Rectal smooth muscle tissue (tissue), 1 donor: ENCODE results near the gene ALG9.

ENCODE experiments used
- H3K27ac ChIP-seq: one replicate; pipeline ENCODE4 v1.7.0; 2013; ENCODE audit warnings: low read depth, low read length, inconsistent platforms
- H3K27me3 ChIP-seq: one replicate; pipeline ENCODE4 v1.7.0; 2013; ENCODE audit warnings: low read length; ENCODE audit not compliant: control insufficient read depth, insufficient read depth
- H3K36me3 ChIP-seq: one replicate; pipeline ENCODE4 v1.7.0; 2013; ENCODE audit warnings: low read length; ENCODE audit not compliant: control insufficient read depth, insufficient read depth
- H3K4me1 ChIP-seq: one replicate; pipeline ENCODE4 v1.7.0; 2013; ENCODE audit warnings: low read length; ENCODE audit not compliant: control insufficient read depth, insufficient read depth
- H3K4me3 ChIP-seq: one replicate; pipeline ENCODE4 v1.7.0; 2013; ENCODE audit warnings: low read length
- H3K9ac ChIP-seq: one replicate; pipeline ENCODE4 v1.7.0; 2013; ENCODE audit warnings: low read length

Gene ALG9

GRCh38 chr11:111871693-111872161 lies 346 bp upstream of the ALG9 start:
- peak overlapping the region; percentile 70 for H3K9ac ChIP-seq
- no peaks in the 10 kb centered on the region for H3K27me3 ChIP-seq
- H3K36me3 ChIP-seq, result peaks cover 2% of the 10 kb centered on the region
- H3K27ac ChIP-seq, result peak overlapping the region; percentile 95
- H3K4me1 ChIP-seq, result peaks cover 6% of the 10 kb centered on the region
- peak overlapping the region; percentile 92 for H3K4me3 ChIP-seq

- H3K4me3 ChIP-seq, result peak overlapping the region; percentile 92
- peak overlapping the region; percentile 95 for H3K27ac ChIP-seq
- H3K9ac ChIP-seq, result peak overlapping the region; percentile 70
- H3K36me3 ChIP-seq, result peaks cover 5% of the 10 kb centered on the region
- H3K4me1 ChIP-seq, result peaks cover 6% of the 10 kb centered on the region
- no peaks in the 10 kb centered on the region for H3K27me3 ChIP-seq
Observed at GRCh38 chr11:111870522-111870885, 877 bp downstream of the ALG9 start.

- H3K4me1 ChIP-seq, result peaks cover 6% of the 10 kb centered on the region
- peaks cover 5% of the 10 kb centered on the region for H3K36me3 ChIP-seq
- H3K4me3 ChIP-seq, result no peak overlapping the region
- no peaks in the 10 kb centered on the region for H3K27me3 ChIP-seq
- H3K27ac ChIP-seq, result no peak overlapping the region
- no peak overlapping the region for H3K9ac ChIP-seq
Observed at GRCh38 chr11:111870113-111870512, 1.3 kb downstream of the ALG9 start.

GRCh38 chr11:111860257-111860656 lies 11.1 kb downstream of the ALG9 start:
- Histone ChIP-seq H3K27me3 (no peaks in the 10 kb centered on the region), H3K36me3 (peaks cover 17% of the 10 kb centered on the region), H3K4me3 (no peak overlapping the region), H3K27ac (no peak overlapping the region), H3K9ac (no peak overlapping the region), H3K4me1 (no peaks in the 10 kb centered on the region)

GRCh38 chr11:111855506-111855905 lies 15.9 kb downstream of the ALG9 start:
- Histone ChIP-seq H3K4me3 (no peak overlapping the region), H3K27me3 (no peaks in the 10 kb centered on the region), H3K4me1 (no peaks in the 10 kb centered on the region), H3K27ac (no peak overlapping the region), H3K9ac (no peak overlapping the region), H3K36me3 (peaks cover 18% of the 10 kb centered on the region)

- H3K4me3 ChIP-seq, result no peak overlapping the region
- no peaks in the 10 kb centered on the region for H3K27me3 ChIP-seq
- H3K27ac ChIP-seq, result no peak overlapping the region
- peaks cover 6% of the 10 kb centered on the region for H3K36me3 ChIP-seq
- H3K9ac ChIP-seq, result no peak overlapping the region
- H3K4me1 ChIP-seq, result no peaks in the 10 kb centered on the region
Observed at GRCh38 chr11:111852103-111852502, 19.3 kb downstream of the ALG9 start.

- Histone ChIP-seq H3K4me3 (no peak overlapping the region), H3K27me3 (no peaks in the 10 kb centered on the region), H3K4me1 (no peaks in the 10 kb centered on the region), H3K9ac (no peak overlapping the region), H3K27ac (no peak overlapping the region), H3K36me3 (peaks cover 7% of the 10 kb centered on the region)
Observed at GRCh38 chr11:111851636-111852035, 19.7 kb downstream of the ALG9 start.

- H3K4me1 ChIP-seq, result no peaks in the 10 kb centered on the region
- no peaks in the 10 kb centered on the region for H3K27me3 ChIP-seq
- H3K36me3 ChIP-seq, result peaks cover 8% of the 10 kb centered on the region
- H3K27ac ChIP-seq, result no peak overlapping the region
- H3K9ac ChIP-seq, result no peak overlapping the region
- H3K4me3 ChIP-seq, result no peak overlapping the region
Observed at GRCh38 chr11:111851067-111851466, 20.3 kb downstream of the ALG9 start.

GRCh38 chr11:111849631-111850030 lies 21.8 kb downstream of the ALG9 start:
- H3K4me1 ChIP-seq, result no peaks in the 10 kb centered on the region
- peaks cover 4% of the 10 kb centered on the region for H3K36me3 ChIP-seq
- no peak overlapping the region for H3K27ac ChIP-seq
- no peak overlapping the region for H3K4me3 ChIP-seq
- no peak overlapping the region for H3K9ac ChIP-seq
- no peaks in the 10 kb centered on the region for H3K27me3 ChIP-seq

- Histone ChIP-seq H3K4me1 (no peaks in the 10 kb centered on the region), H3K27me3 (no peaks in the 10 kb centered on the region), H3K36me3 (peaks cover 6% of the 10 kb centered on the region), H3K4me3 (no peak overlapping the region), H3K9ac (no peak overlapping the region), H3K27ac (no peak overlapping the region)
Observed at GRCh38 chr11:111846636-111847035, 24.7 kb downstream of the ALG9 start.

GRCh38 chr11:111846063-111846462 lies 25.3 kb downstream of the ALG9 start:
- H3K4me3 ChIP-seq, result no peak overlapping the region
- peaks cover 6% of the 10 kb centered on the region for H3K36me3 ChIP-seq
- no peak overlapping the region for H3K9ac ChIP-seq
- H3K27ac ChIP-seq, result no peak overlapping the region
- H3K4me1 ChIP-seq, result peaks cover 3% of the 10 kb centered on the region
- no peaks in the 10 kb centered on the region for H3K27me3 ChIP-seq

- no peak overlapping the region for H3K4me3 ChIP-seq
- peaks cover 3% of the 10 kb centered on the region for H3K4me1 ChIP-seq
- no peak overlapping the region for H3K9ac ChIP-seq
- H3K27ac ChIP-seq, result no peak overlapping the region
- peaks cover 4% of the 10 kb centered on the region for H3K36me3 ChIP-seq
- H3K27me3 ChIP-seq, result no peaks in the 10 kb centered on the region
Observed at GRCh38 chr11:111845276-111846028, 25.9 kb downstream of the ALG9 start.

- Histone ChIP-seq H3K27ac (no peak overlapping the region), H3K4me3 (no peak overlapping the region), H3K4me1 (peaks cover 3% of the 10 kb centered on the region), H3K36me3 (peaks cover 4% of the 10 kb centered on the region), H3K27me3 (no peaks in the 10 kb centered on the region), H3K9ac (no peak overlapping the region)
Observed at GRCh38 chr11:111843661-111844060, 27.7 kb downstream of the ALG9 start.
